Fibroblast of mammary gland (primary cell): Measurements from ENCODE around the gene ORC4.
"Not testable (repeated sequence)": the region's sequence is repeated elsewhere in the genome, so short reads cannot be mapped to it uniquely, and the experiment has no call there.

Source experiments
- DNase-seq: peaks from one replicate; pipeline ENCODE4 v3.0.0-alpha.2; 2010; ENCODE audit warnings: low read depth
- H3K4me3 ChIP-seq: 2 replicates; pipeline ENCODE4 v1.5.1; 2011; ENCODE audit warnings: low read depth, mild to moderate bottlenecking, low read length, moderate library complexity; ENCODE audit not compliant: control insufficient read depth
- CTCF ChIP-seq: conservative IDR thresholded peaks from 2 replicates; pipeline ENCODE4 v1.5.1; 2011; ENCODE audit warnings: low read depth, low read length, inconsistent platforms; ENCODE audit not compliant: control insufficient read depth, insufficient read depth

The ORC4 gene

GRCh38 chr2:148006249-148007007, 14.1 kb downstream of the ORC4 start:
- no peak overlapping the region for H3K4me3 ChIP-seq
- no peak for TF ChIP-seq CTCF
- DNase-seq = no peak

GRCh38 chr2:148002420-148002819, 18.1 kb downstream of the ORC4 start:
- not testable (repeated sequence) for DNase-seq, H3K4me3 ChIP-seq

- no peak for DNase-seq
- no peak for TF ChIP-seq CTCF
- no peak overlapping the region for H3K4me3 ChIP-seq
Measured at GRCh38 chr2:148000095-148000494, 20.4 kb downstream of the ORC4 start.

GRCh38 chr2:147999126-147999525, 21.4 kb downstream of the ORC4 start:
- DNase-seq = no peak
- TF ChIP-seq CTCF = no peak

GRCh38 chr2:147998203-147998602, 22.3 kb downstream of the ORC4 start:
- no peak for DNase-seq
- TF ChIP-seq CTCF = no peak
- no peak overlapping the region for H3K4me3 ChIP-seq

More at GRCh38 chr2:147999126-147999525, 21.4 kb downstream of the ORC4 start:
- no peak overlapping the region for H3K4me3 ChIP-seq

- no peak overlapping the region for H3K4me3 ChIP-seq
- TF ChIP-seq CTCF = no peak
- no peak for DNase-seq
Measured at GRCh38 chr2:147996828-147997227, 23.7 kb downstream of the ORC4 start.

- DNase-seq, H3K4me3 ChIP-seq: not testable (repeated sequence)
Measured at GRCh38 chr2:147994965-147995364, 25.6 kb downstream of the ORC4 start.
